ENCODE measurements around the gene UBE2I.
"Not testable (repeated sequence)": the region's sequence is repeated elsewhere in the genome, so short reads cannot be mapped to it uniquely, and the experiment has no call there.

The UBE2I gene

GRCh38 chr16:1314399-1315068 lies 5.1 kb downstream of the UBE2I start:
- ATAC-seq: no peak

- no peak for ATAC-seq
Measured at GRCh38 chr16:1315081-1316032, 5.9 kb downstream of the UBE2I start.

- no peak for ATAC-seq
Measured at GRCh38 chr16:1316033-1316405, 6.6 kb downstream of the UBE2I start.

GRCh38 chr16:1317479-1318267 lies 8.2 kb downstream of the UBE2I start:
- no peak for ATAC-seq

- no peak for ATAC-seq
Measured at GRCh38 chr16:1318268-1318545, 8.8 kb downstream of the UBE2I start.

- ATAC-seq: no peak
Measured at GRCh38 chr16:1319041-1319440, 9.6 kb downstream of the UBE2I start.

GRCh38 chr16:1320097-1320496 lies 10.7 kb downstream of the UBE2I start:
- no peak for ATAC-seq

- no peak for ATAC-seq
Measured at GRCh38 chr16:1320658-1321240, 11.3 kb downstream of the UBE2I start.

GRCh38 chr16:1322407-1322806 lies 13.0 kb downstream of the UBE2I start:
- no peak for ATAC-seq

GRCh38 chr16:1323296-1324239 lies 14.1 kb downstream of the UBE2I start:
- ATAC-seq: no peak

GRCh38 chr16:1324286-1324826 lies 14.9 kb downstream of the UBE2I start:
- no peak for ATAC-seq

GRCh38 chr16:1325261-1325660 lies 15.8 kb downstream of the UBE2I start:
- ATAC-seq: no peak

GRCh38 chr16:1325673-1326371 lies 16.4 kb downstream of the UBE2I start:
- peak in 1 of 2 donors; percentile 11 for ATAC-seq

- ATAC-seq: no peak
Measured at GRCh38 chr16:1326391-1326790, 17.0 kb downstream of the UBE2I start.

- ATAC-seq: no peak
Measured at GRCh38 chr16:1326946-1327618, 17.6 kb downstream of the UBE2I start.

- no peak for ATAC-seq
Measured at GRCh38 chr16:1327619-1327947, 18.1 kb downstream of the UBE2I start.

- not testable (repeated sequence) for ATAC-seq
Measured at GRCh38 chr16:1328136-1328535, 18.7 kb downstream of the UBE2I start.

- ATAC-seq: not testable (repeated sequence)
Measured at GRCh38 chr16:1328961-1329360, 19.5 kb downstream of the UBE2I start.

- peak; percentile 24 to 31 for ATAC-seq
Measured at GRCh38 chr16:1330260-1330914, 21.0 kb downstream of the UBE2I start.
